Astrocyte (in vitro differentiated cells and primary cell): ENCODE results near the gene FAHD1. TPM values are rescaled to one million over a fixed set of nuclear protein-coding genes. Genes with fewer than 3 reads are reported as not detected.
A peak's percentile ranks its signal among the peaks of the same experiment; 100 is the strongest.

Experiments used
- DNase-seq: peaks from one replicate; pipeline ENCODE4 v3.0.0-alpha.2; 2010; ENCODE audit warnings: low read depth
- FAIRE-seq: peaks from 2 replicates; lab custom pipeline; 2011; peaks lifted over from hg19 to GRCh38; lab: Jason Lieb, UNC
- H2AFZ ChIP-seq: 2 replicates; pipeline ENCODE4 v1.6.0; 2012; ENCODE audit warnings: low read depth, low read length, inconsistent platforms
- H3K27ac ChIP-seq: 2 replicates; pipeline ENCODE4 v1.5.1; 2011; ENCODE audit warnings: low read depth, low read length, inconsistent platforms
- H3K27me3 ChIP-seq: 2 replicates; pipeline ENCODE4 v1.6.0; 2011; ENCODE audit warnings: low read length, inconsistent platforms; ENCODE audit not compliant: insufficient read depth
- H3K36me3 ChIP-seq: 2 replicates; pipeline ENCODE4 v1.5.1; 2011; ENCODE audit warnings: low read length, inconsistent platforms; ENCODE audit not compliant: insufficient read depth
- H3K4me1 ChIP-seq: 2 replicates; pipeline ENCODE4 v1.5.1; 2011; ENCODE audit warnings: low read length, inconsistent platforms; ENCODE audit not compliant: insufficient read depth
- H3K4me2 ChIP-seq: 2 replicates; pipeline ENCODE4 v1.6.0; 2012; ENCODE audit warnings: low read length, inconsistent platforms
- H3K4me3 ChIP-seq: 2 replicates; pipeline ENCODE4 v1.5.1; 2011; ENCODE audit warnings: low read depth, mild to moderate bottlenecking, low read length, inconsistent platforms; ENCODE audit not compliant: insufficient read depth
- H3K79me2 ChIP-seq: 2 replicates; pipeline ENCODE4 v1.6.0; 2012; ENCODE audit warnings: mild to moderate bottlenecking, low read length, inconsistent platforms; ENCODE audit not compliant: insufficient read depth
- H3K9ac ChIP-seq: 2 replicates; pipeline ENCODE4 v1.6.0; 2012; ENCODE audit warnings: mild to moderate bottlenecking, low read length, inconsistent platforms
- H3K9me3 ChIP-seq: 2 replicates; pipeline ENCODE4 v1.5.1; 2012; ENCODE audit warnings: low read depth, mild to moderate bottlenecking, low read length, inconsistent platforms; ENCODE audit not compliant: insufficient read depth
- H4K20me1 ChIP-seq: 2 replicates; pipeline ENCODE4 v1.6.0; 2012; ENCODE audit warnings: low read length, inconsistent platforms; ENCODE audit not compliant: insufficient read depth
- H3K27ac Mint-ChIP-seq: one replicate; pipeline ENCODE4 v1.8.0; 2021; ENCODE audit warnings: mild to moderate bottlenecking, mixed read lengths; ENCODE audit not compliant: unreplicated experiment
- H3K27me3 Mint-ChIP-seq: one replicate; pipeline ENCODE4 v1.8.0; 2021; ENCODE audit warnings: low read depth, mixed read lengths; ENCODE audit not compliant: unreplicated experiment
- H3K36me3 Mint-ChIP-seq: one replicate; pipeline ENCODE4 v1.8.0; 2021; ENCODE audit warnings: low read depth, mixed read lengths; ENCODE audit not compliant: unreplicated experiment
- H3K4me1 Mint-ChIP-seq: one replicate; pipeline ENCODE4 v1.8.0; 2021; ENCODE audit warnings: low read depth, mixed read lengths; ENCODE audit not compliant: unreplicated experiment
- H3K4me3 Mint-ChIP-seq: one replicate; pipeline ENCODE4 v1.8.0; 2021; ENCODE audit warnings: mild to moderate bottlenecking, moderate library complexity, mixed read lengths; ENCODE audit not compliant: unreplicated experiment
- H3K9me3 Mint-ChIP-seq: one replicate; pipeline ENCODE4 v1.8.0; 2021; ENCODE audit warnings: mild to moderate bottlenecking, mixed read lengths; ENCODE audit not compliant: unreplicated experiment
- CTCF ChIP-seq: IDR thresholded peaks from 2 replicates; pipeline ENCODE4 v1.5.1; 2011; ENCODE audit warnings: low read depth, mild to moderate bottlenecking, inconsistent platforms, low read length, moderate library complexity; ENCODE audit not compliant: insufficient read depth
- EZH2 ChIP-seq: IDR thresholded peaks from 2 replicates; pipeline ENCODE4 v1.6.1; 2012; ENCODE audit warnings: mild to moderate bottlenecking, low read length, inconsistent platforms; ENCODE audit not compliant: insufficient read depth
- total RNA-seq: library from RNA; stranded (reverse); gene quantifications from 2 replicates; pipeline ENCODE4 v1.2.1, GENCODE V29; 2021

FAHD1 gene
- total RNA-seq, 1 donor from 2014 or later, result 25.8 TPM

- peaks cover 12% of the 10 kb centered on the region for H3K4me1 Mint-ChIP-seq
- no peaks in the 10 kb centered on the region for H3K27me3 ChIP-seq
- H3K4me1 ChIP-seq, result no peaks in the 10 kb centered on the region
- peaks cover 6% of the 10 kb centered on the region for H3K36me3 Mint-ChIP-seq
- peaks cover 24% of the 10 kb centered on the region for H4K20me1 ChIP-seq
- TF ChIP-seq CTCF (no peak), EZH2 (no peak)
- H3K9ac ChIP-seq, result no peak overlapping the region
- H2AFZ ChIP-seq, result no peak overlapping the region
- FAIRE-seq, result no peak
- H3K9me3 Mint-ChIP-seq, result peaks cover 5% of the 10 kb centered on the region
- no peaks in the 10 kb centered on the region for H3K27me3 Mint-ChIP-seq
- H3K4me3 ChIP-seq, result no peak overlapping the region
- H3K4me2 ChIP-seq, result no peak overlapping the region
- no peak for DNase-seq
- no peak overlapping the region for H3K27ac ChIP-seq
- no peak overlapping the region for H3K4me3 Mint-ChIP-seq
- H3K27ac Mint-ChIP-seq, result no peak overlapping the region
- H3K36me3 ChIP-seq, result peaks cover 6% of the 10 kb centered on the region
- H3K9me3 ChIP-seq, result no peaks in the 10 kb centered on the region
- peaks cover 28% of the 10 kb centered on the region for H3K79me2 ChIP-seq
Observed at GRCh38 chr16:1831186-1832075, 4.4 kb downstream of the FAHD1 start.

- H3K4me1 Mint-ChIP-seq, result peaks cover 12% of the 10 kb centered on the region
- H3K4me2 ChIP-seq, result no peak overlapping the region
- peak overlapping the region; percentile 71 for H3K4me3 Mint-ChIP-seq
- no peaks in the 10 kb centered on the region for H3K4me1 ChIP-seq
- H3K4me3 ChIP-seq, result no peak overlapping the region
- H3K36me3 Mint-ChIP-seq, result peaks cover 6% of the 10 kb centered on the region
- DNase-seq (no peak), FAIRE-seq (no peak)
- H3K79me2 ChIP-seq, result peaks cover 20% of the 10 kb centered on the region
- H3K9ac ChIP-seq, result no peak overlapping the region
- H3K9me3 Mint-ChIP-seq, result peaks cover 5% of the 10 kb centered on the region
- no peaks in the 10 kb centered on the region for H3K27me3 ChIP-seq
- peaks cover 6% of the 10 kb centered on the region for H3K36me3 ChIP-seq
- H3K27ac Mint-ChIP-seq, result no peak overlapping the region
- no peaks in the 10 kb centered on the region for H3K9me3 ChIP-seq
- H3K27ac ChIP-seq, result no peak overlapping the region
- H4K20me1 ChIP-seq, result peaks cover 24% of the 10 kb centered on the region
- H3K27me3 Mint-ChIP-seq, result no peaks in the 10 kb centered on the region
- H2AFZ ChIP-seq, result no peak overlapping the region
- TF ChIP-seq EZH2 (no peak), CTCF (no peak)
Observed at GRCh38 chr16:1832838-1833454, 5.9 kb downstream of the FAHD1 start.
